HepG2 (cell line): ENCODE data around the gene SHTN1. TPM values are rescaled to one million over a fixed set of nuclear protein-coding genes. Genes with fewer than 3 reads are reported as not detected.

Source experiments
- ATAC-seq: fragments of 200-7000 bp; cut with Tn5 transposase; 3 replicates; pipeline ENCODE4 v1.9.1; 2020; ENCODE audit warnings: mild to moderate bottlenecking, moderate library complexity
- BruUV-seq: library from RNA; stranded (reverse); fragments of 400-500 nt; replicated peaks from 2 replicates; lab custom pipeline; 2021; lab: Mats Ljungman, UMichigan
- CTCF ChIA-PET: fragments of 300-600 bp; formaldehyde crosslinking; extraction: SDS; loops from one replicate; lab custom pipeline; 2021; ENCODE audit warnings: low total read pairs, inconsistent platforms, low intra/inter-chr PET ratio; lab: Yijun Ruan, JAX
- POLR2A ChIA-PET: fragments of 350-600 bp; sonication (Branson Sonifier 250); formaldehyde crosslinking; loops from one replicate; lab custom pipeline; 2020; ENCODE audit warnings: antibody characterized with exemption, inconsistent platforms; lab: Yijun Ruan, JAX
- DNase-seq: peaks from one replicate; pipeline ENCODE4 v3.0.0-alpha.2; 2015; ENCODE audit warnings: low spot score
- FAIRE-seq: peaks from 3 replicates; lab custom pipeline; 2011; peaks lifted over from hg19 to GRCh38; lab: Jason Lieb, UNC
- H2AFZ ChIP-seq: one replicate; pipeline ENCODE4 v1.6.1; 2011; ENCODE audit warnings: low read length, inconsistent platforms
- H3K27ac ChIP-seq: fragments of 300-600 bp; 3 replicates; pipeline ENCODE4 v1.8.0; 2011; ENCODE audit warnings: mixed run types, mild to moderate bottlenecking, mixed read lengths, low read length, inconsistent platforms; ENCODE audit not compliant: insufficient read depth; ENCODE audit errors: extremely low read length
- H3K27me3 ChIP-seq, 2 experiments: fragments of 200-600 bp in 1 of 2; 2 replicates in 1 of 2; 3 replicates in 1 of 2; pipeline versions ENCODE4 v1.6.0 to v1.8.0; 2011; ENCODE audit warnings: low read length in 2 of 2, mild to moderate bottlenecking in 2 of 2, moderate library complexity in 2 of 2, inconsistent platforms in 1 of 2; ENCODE audit not compliant: insufficient read depth in 2 of 2, control insufficient read depth in 1 of 2
- H3K36me3 ChIP-seq, 2 experiments: fragments of 200-600 bp in 1 of 2; replicated peaks in 1 of 2; 2 replicates in 1 of 2; 3 replicates in 1 of 2; pipeline versions ENCODE4 v1.5.1 to v1.8.0; 2011; ENCODE audit warnings: low read length in 2 of 2, inconsistent platforms in 1 of 2; ENCODE audit not compliant: insufficient read depth in 2 of 2, control insufficient read depth in 1 of 2
- H3K4me1 ChIP-seq: 2 replicates; pipeline ENCODE4 v1.5.1; 2012; ENCODE audit warnings: low read length, inconsistent platforms; ENCODE audit not compliant: insufficient read depth
- H3K4me2 ChIP-seq: 2 replicates; pipeline ENCODE4 v1.6.0; 2011; ENCODE audit warnings: low read depth, low read length, inconsistent platforms
- H3K4me3 ChIP-seq, 3 experiments: fragments of 200-600 bp in 1 of 3; sonication (generic), shearing (Covaris generic) in 1 of 3; replicated peaks in 1 of 3; 2 replicates each; pipeline ENCODE4 v1.5.1; 2011 to 2016; ENCODE audit warnings: low read length in 3 of 3, inconsistent platforms in 2 of 3, low read depth in 2 of 3, mild to moderate bottlenecking in 2 of 3, control low read depth in 1 of 3, mixed read lengths in 1 of 3; ENCODE audit not compliant: insufficient read depth in 1 of 3
- H3K79me2 ChIP-seq: one replicate; pipeline ENCODE4 v1.6.1; 2011; ENCODE audit warnings: low read length, inconsistent platforms; ENCODE audit not compliant: insufficient read depth
- H3K9ac ChIP-seq: 2 replicates; pipeline ENCODE4 v1.6.0; 2011; ENCODE audit warnings: mild to moderate bottlenecking, low read depth, low read length, inconsistent platforms; ENCODE audit not compliant: insufficient read depth
- H3K9me3 ChIP-seq: 2 replicates; pipeline ENCODE4 v1.5.1; 2012; ENCODE audit warnings: mild to moderate bottlenecking, low read length
- H4K20me1 ChIP-seq: 2 replicates; pipeline ENCODE4 v1.6.0; 2011; ENCODE audit warnings: inconsistent platforms, mild to moderate bottlenecking, low read length, moderate library complexity; ENCODE audit not compliant: insufficient read depth
- ELF4 ChIP-seq: sonication (generic); formaldehyde crosslinking; IDR thresholded peaks from 2 replicates; pipeline ENCODE4 v1.5.0; 2020; ENCODE audit warnings: missing genetic modification reagents, mild to moderate bottlenecking, moderate library complexity, borderline replicate concordance
- FOXK1 ChIP-seq: sonication (generic); formaldehyde crosslinking; IDR thresholded peaks from 2 replicates; pipeline ENCODE4 v1.4.0; 2020; ENCODE audit warnings: low read depth, missing genetic modification reagents, borderline replicate concordance
- HNRNPLL ChIP-seq: fragments of 200-400 bp; formaldehyde crosslinking; IDR thresholded peaks from 2 replicates; pipeline ENCODE4 v1.6.1; 2017; ENCODE audit warnings: mild to moderate bottlenecking, low read depth, low read length; ENCODE audit not compliant: poor library complexity, severe bottlenecking
- IKZF4 ChIP-seq: sonication (generic); formaldehyde crosslinking; IDR thresholded peaks from 2 replicates; pipeline ENCODE4 v1.5.1; 2020; ENCODE audit warnings: borderline replicate concordance, mild to moderate bottlenecking, low read depth, missing genetic modification reagents; ENCODE audit errors: not compliant biosample characterization
- MED8 ChIP-seq: sonication (generic); formaldehyde crosslinking; IDR thresholded peaks from 2 replicates; pipeline ENCODE4 v1.8.1; 2023; ENCODE audit warnings: mild to moderate bottlenecking, missing genetic modification reagents; ENCODE audit not compliant: insufficient replicate concordance
- MTF1 ChIP-seq: sonication (generic); formaldehyde crosslinking; IDR thresholded peaks from 2 replicates; pipeline ENCODE4 v1.5.0; 2020; ENCODE audit warnings: missing genetic modification reagents
- RARA ChIP-seq: IDR thresholded peaks from 2 replicates; pipeline ENCODE4 v1.6.1; 2016; ENCODE audit warnings: missing genetic modification reagents, missing compliant biosample characterization
- SOX6 ChIP-seq, 2 experiments: fragments of 450-650 bp in 1 of 2; sonication (generic) in 1 of 2; formaldehyde crosslinking in 1 of 2; IDR thresholded peaks; 2 replicates each; pipeline versions ENCODE4 v1.4.0 to v1.6.1; 2017 to 2020; ENCODE audit warnings: antibody characterized with exemption in 1 of 2, mild to moderate bottlenecking in 1 of 2, missing genetic modification reagents in 1 of 2
- STAT5B ChIP-seq: sonication (generic); formaldehyde crosslinking; IDR thresholded peaks from 2 replicates; pipeline ENCODE4 v1.4.0; 2020; ENCODE audit warnings: missing genetic modification reagents
- TP53 ChIP-seq: sonication (generic); formaldehyde crosslinking; conservative IDR thresholded peaks from 2 replicates; pipeline ENCODE4 v1.4.0; 2020; ENCODE audit warnings: missing genetic modification reagents
- ZNF180 ChIP-seq: sonication (generic); formaldehyde crosslinking; IDR thresholded peaks from 2 replicates; pipeline ENCODE4 v1.4.0; 2020; ENCODE audit warnings: low read depth, missing genetic modification reagents, borderline replicate concordance
- ZNF737 ChIP-seq: sonication (generic); formaldehyde crosslinking; IDR thresholded peaks from 2 replicates; pipeline ENCODE4 v1.5.0; 2020; ENCODE audit warnings: missing genetic modification reagents, mild to moderate bottlenecking, borderline replicate concordance
- ZSCAN20 ChIP-seq: sonication (generic); formaldehyde crosslinking; IDR thresholded peaks from 2 replicates; pipeline ENCODE4 v1.4.0; 2020; ENCODE audit warnings: missing genetic modification reagents, mild to moderate bottlenecking, borderline replicate concordance
- ZSCAN22 ChIP-seq: sonication (generic); formaldehyde crosslinking; IDR thresholded peaks from 2 replicates; pipeline ENCODE4 v1.4.0; 2020; ENCODE audit warnings: mild to moderate bottlenecking, missing genetic modification reagents
- WGBS: methylation state at CpG from one replicate; pipeline ENCODE4 v1.1.6; 2017; ENCODE audit warnings: low lambda C conversion rate; 5-methylcytosine and 5-hydroxymethylcytosine counted together
- in situ Hi-C: cut with HindIII; loops from 2 replicates; pipeline ENCODE4 v1.10.0; 2017; ENCODE audit warnings: low pct_unique_long_range_greater_than_20kb; ENCODE audit not compliant: extremely low pct_ligation_motif_present
- intact Hi-C: fragments of 100-400 bp; cut with micrococcal nuclease; formaldehyde crosslinking; loops from one replicate; pipeline ENCODE4 v1.10.0; 2022; ENCODE audit not compliant: unreplicated experiment
- polyA plus RNA-seq, 8 experiments: library from polyadenylated mRNA; depleted of rRNA in 3 of 8; stranded (reverse) in 7 of 8; unstranded in 1 of 8; fragments of >200 nt; fragmentation: Illumina TruSeq in 4 of 8; extraction: Trizol in 4 of 8; gene quantifications; 2 replicates each; pipeline versions ENCODE4 v1.2.1 to v1.2.3, GENCODE V29; 2011 to 2016; ENCODE audit warnings: low read depth in 4 of 8, missing spikeins in 1 of 8, mixed read lengths in 1 of 8; ENCODE audit not compliant: insufficient read depth in 1 of 8
- total RNA-seq, 5 experiments: library from RNA; depleted of rRNA; stranded (reverse); fragments of >200 nt; fragmentation: Illumina TruSeq; extraction: Trizol; gene quantifications; 2 replicates each; pipeline ENCODE4 v1.2.3, GENCODE V29; 2016; ENCODE audit warnings: low read depth in 1 of 5
- TF ChIP-seq, protein P1 (sequence below): IDR thresholded peaks from 2 replicates; pipeline ENCODE4 v1.6.1; 2016
- TF ChIP-seq, protein P2 (sequence below): sonication (generic); formaldehyde crosslinking; IDR thresholded peaks from 2 replicates; pipeline ENCODE4 v1.8.0; 2022; ENCODE audit warnings: missing genetic modification reagents, mild to moderate bottlenecking, borderline replicate concordance
- TF ChIP-seq, protein P3 (sequence below): sonication (generic); formaldehyde crosslinking; IDR thresholded peaks from 2 replicates; pipeline ENCODE4 v1.5.0; 2020; ENCODE audit warnings: missing genetic modification reagents
- TF ChIP-seq, protein P4 (sequence below): IDR thresholded peaks from 2 replicates; pipeline ENCODE4 v1.6.1; 2012; ENCODE audit warnings: low read depth, low read length, improper control_type of control experiment
- TF ChIP-seq, protein P5 (sequence below): sonication (generic); formaldehyde crosslinking; IDR thresholded peaks from 2 replicates; pipeline ENCODE4 v1.5.0; 2020; ENCODE audit warnings: missing genetic modification reagents, mild to moderate bottlenecking, borderline replicate concordance

Gene SHTN1
- total and polyA plus RNA-seq, 2 of the 13 experiments (the other 11 are each of a cell fraction or from before 2014, with no cell fraction given): 11.3 to 15.6 TPM

DNA sequence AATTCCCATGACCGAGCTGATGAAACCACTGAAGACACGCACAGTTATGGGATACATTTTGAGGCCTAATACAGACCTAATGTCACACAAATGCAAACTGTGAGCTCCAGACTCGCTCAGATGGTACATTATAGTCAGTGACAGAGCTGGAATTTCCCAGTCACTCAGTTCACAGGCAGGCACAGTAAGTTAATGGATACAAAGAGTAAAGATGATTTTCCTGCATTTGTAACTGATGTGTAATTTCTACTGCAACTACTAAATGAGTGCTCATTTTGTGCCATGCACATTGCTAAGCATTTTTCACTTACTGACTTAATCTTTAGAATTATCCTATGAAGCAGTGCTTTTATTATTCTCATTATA is 99.2 kb downstream of the SHTN1 start:
- Histone ChIP-seq H3K36me3 (peaks cover 7 to 32% of the 10 kb centered on the region in 2 experiments; a peak in 4 of 5 replicates), H3K9me3 (no peaks in the 10 kb centered on the region), H3K4me2 (no peak overlapping the region), H3K9ac (no peak overlapping the region), H3K27ac (no peak overlapping the region), H3K79me2 (no peaks in the 10 kb centered on the region), H2AFZ (no peak overlapping the region), H3K4me1 (no peaks in the 10 kb centered on the region), H3K27me3 (no peaks in the 10 kb centered on the region), H4K20me1 (no peaks in the 10 kb centered on the region), H3K4me3 (no peak overlapping the region)
- in situ Hi-C loops (no loop called here), intact Hi-C loops (no loop called here)
- no peak for TF ChIP-seq TP53 (CRISPR knock-in tag)
- TF ChIP-seq, protein P1, sequence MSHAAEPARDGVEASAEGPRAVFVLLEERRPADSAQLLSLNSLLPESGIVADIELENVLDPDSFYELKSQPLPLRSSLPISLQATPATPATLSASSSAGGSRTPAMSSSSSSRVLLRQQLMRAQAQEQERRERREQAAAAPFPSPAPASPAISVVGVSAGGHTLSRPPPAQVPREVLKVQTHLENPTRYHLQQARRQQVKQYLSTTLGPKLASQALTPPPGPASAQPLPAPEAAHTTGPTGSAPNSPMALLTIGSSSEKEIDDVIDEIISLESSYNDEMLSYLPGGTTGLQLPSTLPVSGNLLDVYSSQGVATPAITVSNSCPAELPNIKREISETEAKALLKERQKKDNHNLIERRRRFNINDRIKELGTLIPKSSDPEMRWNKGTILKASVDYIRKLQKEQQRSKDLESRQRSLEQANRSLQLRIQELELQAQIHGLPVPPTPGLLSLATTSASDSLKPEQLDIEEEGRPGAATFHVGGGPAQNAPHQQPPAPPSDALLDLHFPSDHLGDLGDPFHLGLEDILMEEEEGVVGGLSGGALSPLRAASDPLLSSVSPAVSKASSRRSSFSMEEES (CRISPR knock-in tag): no peak
- TF ChIP-seq, protein P2, sequence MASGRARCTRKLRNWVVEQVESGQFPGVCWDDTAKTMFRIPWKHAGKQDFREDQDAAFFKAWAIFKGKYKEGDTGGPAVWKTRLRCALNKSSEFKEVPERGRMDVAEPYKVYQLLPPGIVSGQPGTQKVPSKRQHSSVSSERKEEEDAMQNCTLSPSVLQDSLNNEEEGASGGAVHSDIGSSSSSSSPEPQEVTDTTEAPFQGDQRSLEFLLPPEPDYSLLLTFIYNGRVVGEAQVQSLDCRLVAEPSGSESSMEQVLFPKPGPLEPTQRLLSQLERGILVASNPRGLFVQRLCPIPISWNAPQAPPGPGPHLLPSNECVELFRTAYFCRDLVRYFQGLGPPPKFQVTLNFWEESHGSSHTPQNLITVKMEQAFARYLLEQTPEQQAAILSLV (CRISPR knock-in tag): no peak
- no peak for TF ChIP-seq MTF1 (CRISPR knock-in tag)
- no peak for TF ChIP-seq MED8
- no peak for TF ChIP-seq ZSCAN22 (CRISPR knock-in tag)
- no peak for TF ChIP-seq ZNF180 (CRISPR knock-in tag)
- TF ChIP-seq IKZF4 (CRISPR knock-in tag): no peak
- TF ChIP-seq, protein P3, sequence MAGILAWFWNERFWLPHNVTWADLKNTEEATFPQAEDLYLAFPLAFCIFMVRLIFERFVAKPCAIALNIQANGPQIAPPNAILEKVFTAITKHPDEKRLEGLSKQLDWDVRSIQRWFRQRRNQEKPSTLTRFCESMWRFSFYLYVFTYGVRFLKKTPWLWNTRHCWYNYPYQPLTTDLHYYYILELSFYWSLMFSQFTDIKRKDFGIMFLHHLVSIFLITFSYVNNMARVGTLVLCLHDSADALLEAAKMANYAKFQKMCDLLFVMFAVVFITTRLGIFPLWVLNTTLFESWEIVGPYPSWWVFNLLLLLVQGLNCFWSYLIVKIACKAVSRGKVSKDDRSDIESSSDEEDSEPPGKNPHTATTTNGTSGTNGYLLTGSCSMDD (CRISPR knock-in tag): no peak
- TF ChIP-seq, protein P4, sequence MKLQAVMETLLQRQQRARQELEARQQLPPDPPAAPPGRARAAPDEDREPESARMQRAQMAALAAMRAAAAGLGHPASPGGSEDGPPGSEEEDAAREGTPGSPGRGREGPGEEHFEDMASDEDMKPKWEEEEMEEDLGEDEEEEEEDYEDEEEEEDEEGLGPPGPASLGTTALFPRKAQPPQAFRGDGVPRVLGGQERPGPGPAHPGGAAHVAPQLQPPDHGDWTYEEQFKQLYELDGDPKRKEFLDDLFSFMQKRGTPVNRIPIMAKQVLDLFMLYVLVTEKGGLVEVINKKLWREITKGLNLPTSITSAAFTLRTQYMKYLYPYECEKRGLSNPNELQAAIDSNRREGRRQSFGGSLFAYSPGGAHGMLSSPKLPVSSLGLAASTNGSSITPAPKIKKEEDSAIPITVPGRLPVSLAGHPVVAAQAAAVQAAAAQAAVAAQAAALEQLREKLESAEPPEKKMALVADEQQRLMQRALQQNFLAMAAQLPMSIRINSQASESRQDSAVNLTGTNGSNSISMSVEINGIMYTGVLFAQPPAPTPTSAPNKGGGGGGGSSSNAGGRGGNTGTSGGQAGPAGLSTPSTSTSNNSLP: no peak
- TF ChIP-seq ELF4: no peak
- TF ChIP-seq, protein P5, sequence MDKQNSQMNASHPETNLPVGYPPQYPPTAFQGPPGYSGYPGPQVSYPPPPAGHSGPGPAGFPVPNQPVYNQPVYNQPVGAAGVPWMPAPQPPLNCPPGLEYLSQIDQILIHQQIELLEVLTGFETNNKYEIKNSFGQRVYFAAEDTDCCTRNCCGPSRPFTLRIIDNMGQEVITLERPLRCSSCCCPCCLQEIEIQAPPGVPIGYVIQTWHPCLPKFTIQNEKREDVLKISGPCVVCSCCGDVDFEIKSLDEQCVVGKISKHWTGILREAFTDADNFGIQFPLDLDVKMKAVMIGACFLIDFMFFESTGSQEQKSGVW (CRISPR knock-in tag): no peak
- no peak for TF ChIP-seq ZSCAN20
- no peak for TF ChIP-seq RARA (CRISPR knock-in tag)
- TF ChIP-seq FOXK1: no peak
- TF ChIP-seq STAT5B (CRISPR knock-in tag): no peak
- TF ChIP-seq ZNF737 (CRISPR knock-in tag): no peak
- TF ChIP-seq HNRNPLL: no peak
- TF ChIP-seq SOX6 (IDR thresholded peaks at IDR 0.05): no peak
- TF ChIP-seq SOX6 (CRISPR knock-in tag; IDR thresholded peaks at IDR 0.05): no peak
- ATAC-seq: no peak
- no peak for DNase-seq
- 100% methylated on average over 3 of the region's 3 CpGs for WGBS
- CTCF ChIA-PET: no interaction called here
- no peak for FAIRE-seq
- BruUV-seq: no TSS peak
- POLR2A ChIA-PET: no interaction called here
